GM19455 (cell line): ENCODE data around the gene ULK4.
A peak's percentile ranks its signal among the peaks of the same experiment; 100 is the strongest.
"Not testable (repeated sequence)": the region's sequence is repeated elsewhere in the genome, so short reads cannot be mapped to it uniquely, and the experiment has no call there.

Experiments
- ATAC-seq: cut with Tn5 transposase; IDR thresholded peaks from one replicate; pipeline ENCODE4 v1.9.1; 2021; ENCODE audit not compliant: unreplicated experiment

The ULK4 gene

DNA sequence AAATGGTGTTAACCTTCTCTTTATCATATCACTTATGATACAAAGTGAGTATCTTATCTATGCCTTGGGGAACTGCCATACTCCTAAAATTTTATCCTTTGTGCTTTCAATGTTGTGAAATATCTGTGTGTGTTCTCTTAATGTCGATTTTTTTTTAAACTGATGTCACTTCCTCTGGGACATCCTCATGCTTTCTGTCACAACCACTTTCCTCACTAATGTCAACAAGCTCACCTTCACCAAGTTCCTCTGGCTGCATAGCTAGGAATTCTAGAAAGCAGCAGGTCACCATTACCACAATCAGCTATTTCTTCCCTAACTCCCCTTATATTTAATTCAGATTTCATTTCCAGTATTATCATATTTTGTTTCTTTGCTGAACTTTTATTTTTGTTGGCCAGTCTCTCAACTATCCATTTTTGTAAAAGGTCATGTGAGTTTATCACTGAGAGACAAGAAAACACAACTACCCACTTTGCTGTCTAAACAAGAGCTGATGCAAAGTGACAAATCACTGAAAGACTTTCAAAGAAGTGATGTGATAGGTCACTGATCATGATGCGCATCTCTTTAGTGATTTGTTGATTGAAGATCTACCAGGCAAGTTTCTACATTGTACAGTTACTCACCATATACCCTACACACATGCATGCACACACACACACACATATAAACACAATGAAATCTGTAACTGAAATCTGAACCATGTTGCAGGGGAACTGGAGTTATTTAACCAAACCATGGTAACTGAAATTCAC lies 369.0 kb downstream of the ULK4 start:
- ATAC-seq, result no peak

DNA sequence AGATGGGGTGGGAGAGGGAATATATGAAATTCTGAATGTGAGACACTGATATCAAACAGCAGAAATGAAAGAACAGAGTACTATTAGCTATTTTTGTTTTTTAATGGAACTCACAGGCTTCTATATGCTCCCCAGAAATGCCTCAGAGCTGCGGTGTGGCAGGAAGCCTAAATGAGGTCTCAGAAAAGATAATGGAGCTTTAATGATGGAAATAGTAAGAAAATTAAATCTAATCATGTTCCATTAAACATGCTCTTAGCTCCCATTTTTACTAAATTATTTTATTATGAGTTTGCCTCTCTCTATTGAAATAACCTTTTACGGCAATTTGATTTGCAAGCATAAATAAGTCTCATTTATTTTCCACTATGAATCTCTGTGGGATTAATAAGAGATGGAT lies 378.9 kb downstream of the ULK4 start:
- no peak for ATAC-seq

DNA sequence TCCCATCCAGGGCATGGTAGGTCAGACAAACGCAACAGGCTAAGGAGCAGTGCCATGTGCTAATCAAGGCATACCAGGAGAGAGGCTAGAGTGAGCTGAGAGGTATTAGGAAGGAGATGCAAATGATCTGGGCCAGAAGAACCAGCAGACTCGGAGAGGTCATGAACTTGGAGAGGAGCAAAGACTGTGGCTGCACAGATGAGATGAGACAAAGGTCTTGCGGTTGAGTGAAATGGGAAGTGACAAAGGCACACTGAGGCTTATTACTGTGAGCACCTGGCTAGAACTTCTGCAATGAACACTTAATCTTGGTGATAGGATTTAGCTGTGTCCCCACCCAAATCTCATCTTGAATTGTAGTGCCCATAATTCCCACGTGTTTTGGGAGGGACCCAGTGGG lies 380.2 kb downstream of the ULK4 start:
- peak; percentile 90 for ATAC-seq

DNA sequence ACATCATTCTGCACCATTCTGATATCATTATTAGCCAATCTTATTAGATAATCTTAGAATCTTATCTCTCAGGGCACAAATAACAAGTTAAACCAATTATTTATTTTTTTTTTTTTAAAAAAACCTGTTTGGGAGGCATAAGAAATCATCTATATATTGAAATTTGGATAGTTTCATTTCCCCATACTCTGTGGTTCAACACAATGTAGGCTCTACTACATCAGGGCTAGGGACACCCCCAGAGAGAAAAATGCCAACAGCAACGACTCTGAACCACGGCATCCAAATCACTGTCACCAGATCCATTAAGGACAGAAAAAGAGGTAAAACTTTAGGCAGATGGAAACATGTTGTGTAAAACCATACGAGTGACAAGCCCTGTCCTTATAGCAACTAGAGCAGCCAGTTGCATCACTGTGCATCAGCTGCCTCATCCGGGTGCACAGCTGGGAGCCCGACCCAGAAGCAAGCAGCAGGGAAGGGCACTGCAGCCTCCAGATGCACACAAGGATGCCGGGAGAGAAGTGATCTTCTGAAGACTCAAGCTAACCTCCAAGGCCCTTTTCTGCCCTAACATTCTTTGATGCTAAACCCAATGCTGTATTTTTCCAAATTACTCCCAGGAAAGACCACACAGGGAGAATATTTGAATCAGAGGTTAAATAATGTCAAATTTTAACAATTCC lies 381.5 kb downstream of the ULK4 start:
- ATAC-seq, result no peak

DNA sequence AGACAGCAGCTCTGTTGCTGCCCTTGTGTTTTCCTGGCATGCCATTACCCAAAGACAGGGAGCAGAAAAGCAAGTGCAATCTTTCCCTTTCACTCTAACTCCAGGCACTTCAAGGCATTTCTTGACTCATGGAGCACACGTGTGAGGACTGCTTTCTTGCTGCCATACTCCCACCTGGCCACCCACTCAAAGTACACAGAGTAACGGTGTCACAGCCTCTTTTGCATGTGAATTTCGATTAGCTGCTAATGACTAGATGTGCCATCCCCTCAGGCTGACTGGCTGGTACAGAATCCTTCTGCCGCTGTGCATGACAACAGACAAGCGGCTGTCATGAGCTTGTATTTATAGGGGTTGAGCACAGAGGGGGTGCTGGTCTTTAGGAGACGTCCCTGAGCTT lies 382.0 kb downstream of the ULK4 start:
- no peak for ATAC-seq

- ATAC-seq, result no peak
Observed at GRCh38 chr3:41578798-41579197, 383.1 kb downstream of the ULK4 start.

- no peak for ATAC-seq
Observed at GRCh38 chr3:41575724-41576123, 386.2 kb downstream of the ULK4 start.

GRCh38 chr3:41574900-41575299 lies 387.0 kb downstream of the ULK4 start:
- no peak for ATAC-seq

DNA sequence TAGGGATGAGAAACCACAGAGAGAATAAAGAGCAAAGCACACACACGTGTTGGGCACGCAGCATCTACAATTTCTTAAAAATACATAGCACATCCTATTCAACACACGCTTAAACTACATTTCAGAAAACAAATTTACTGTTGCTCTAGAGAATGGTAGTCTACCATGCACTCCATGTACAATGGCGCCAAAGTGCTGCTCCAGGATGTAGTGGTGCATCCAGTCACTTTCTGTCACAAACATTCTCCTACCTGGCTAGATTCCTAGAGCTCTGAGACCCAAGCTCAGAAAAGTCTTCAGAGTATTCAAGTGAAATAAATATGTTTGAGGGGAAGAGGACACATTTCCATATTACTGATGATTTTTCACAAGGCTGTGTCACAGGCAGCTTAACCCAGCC lies 388.3 kb downstream of the ULK4 start:
- ATAC-seq, result no peak

GRCh38 chr3:41572092-41572491 lies 389.8 kb downstream of the ULK4 start:
- no peak for ATAC-seq

- no peak for ATAC-seq
Observed at GRCh38 chr3:41569632-41570305, 392.1 kb downstream of the ULK4 start.

DNA sequence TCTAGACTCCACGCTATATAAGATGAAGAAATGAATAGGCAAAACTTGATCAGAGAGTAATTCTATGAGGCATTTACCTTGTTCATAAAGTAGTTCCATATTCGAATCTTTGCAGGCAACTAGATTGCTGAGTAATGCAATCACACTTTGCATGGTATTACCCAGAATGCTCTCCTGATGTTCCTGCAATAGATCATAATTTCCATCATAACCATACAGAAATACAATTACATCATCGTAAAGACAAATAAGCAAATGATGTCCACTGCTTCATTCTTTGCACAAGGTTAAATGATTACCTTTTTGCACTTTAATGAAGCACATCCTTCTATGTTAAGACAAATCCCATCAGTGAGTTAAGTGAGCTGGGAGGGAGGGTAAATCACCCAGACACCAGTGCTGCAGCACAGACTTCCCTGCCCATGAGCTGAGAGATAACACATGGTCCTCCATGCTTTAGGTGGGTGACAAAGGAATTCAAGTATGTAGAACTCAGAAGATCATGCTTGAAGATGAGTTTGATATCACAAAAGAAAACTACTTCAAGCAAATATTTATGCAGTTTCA lies 395.9 kb downstream of the ULK4 start:
- ATAC-seq, result no peak

DNA sequence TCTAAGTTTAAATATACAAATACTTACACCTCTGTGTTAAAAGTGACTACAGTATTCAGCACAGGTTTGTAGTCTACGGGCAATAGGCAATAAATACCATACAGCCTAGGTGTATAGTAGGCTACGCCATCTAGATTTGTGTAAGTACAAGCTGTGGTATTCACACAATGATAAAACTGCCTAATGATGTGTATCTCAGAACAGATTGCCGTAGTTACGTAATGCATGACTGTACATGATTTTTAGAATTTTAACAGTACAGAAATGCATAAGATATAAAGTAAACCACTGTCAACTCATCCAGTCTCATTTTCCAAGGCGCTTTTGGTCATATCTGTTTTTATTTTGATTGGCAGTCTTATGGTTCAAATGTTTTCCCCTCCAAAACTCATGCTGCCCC lies 396.9 kb downstream of the ULK4 start:
- no peak for ATAC-seq

- not testable (repeated sequence) for ATAC-seq
Observed at GRCh38 chr3:41556245-41556644, 405.7 kb downstream of the ULK4 start.

DNA sequence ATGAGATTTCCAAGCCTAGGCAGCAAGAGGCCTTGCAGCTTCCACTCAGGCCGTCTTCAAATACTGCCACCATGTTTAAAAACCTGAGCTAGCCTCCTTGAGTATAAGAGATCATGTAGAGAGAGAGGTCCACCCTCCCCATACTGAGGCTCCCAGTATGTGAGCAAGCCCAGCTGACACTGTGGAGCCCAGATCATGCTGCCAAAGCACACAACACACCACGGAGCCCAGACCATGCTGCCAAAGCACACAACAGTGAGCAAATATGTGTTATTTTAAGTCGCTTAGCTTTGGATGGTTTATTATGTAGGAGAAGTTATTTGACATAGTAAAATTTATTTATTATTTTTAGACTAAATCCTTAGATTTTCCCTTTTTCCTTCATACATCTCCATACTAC lies 428.9 kb downstream of the ULK4 start:
- no peak for ATAC-seq

GRCh38 chr3:41526995-41527573 lies 434.8 kb downstream of the ULK4 start:
- no peak for ATAC-seq

GRCh38 chr3:41525303-41526064 lies 436.4 kb downstream of the ULK4 start:
- ATAC-seq, result no peak

DNA sequence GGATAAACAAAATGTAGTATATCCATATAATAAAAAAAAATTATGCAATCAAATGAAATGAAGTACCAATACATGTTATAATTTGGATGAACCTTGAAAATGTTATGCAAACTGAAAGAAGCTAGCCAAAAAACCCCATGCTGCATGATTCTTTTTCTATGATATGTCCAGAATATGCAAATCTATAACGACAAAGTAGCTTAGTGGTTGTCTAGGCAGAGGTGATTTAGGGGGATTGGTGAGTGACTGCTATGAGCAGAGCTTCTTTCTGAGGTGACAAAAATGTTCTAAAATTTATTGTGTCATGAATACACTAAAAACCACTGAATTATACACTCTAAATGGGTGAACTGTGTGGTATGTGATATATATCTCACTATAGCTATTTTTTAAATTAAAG lies 438.0 kb downstream of the ULK4 start:
- ATAC-seq, result no peak

- peak; percentile 79 for ATAC-seq
Observed at GRCh38 chr3:41522612-41523011, 439.3 kb downstream of the ULK4 start.

DNA sequence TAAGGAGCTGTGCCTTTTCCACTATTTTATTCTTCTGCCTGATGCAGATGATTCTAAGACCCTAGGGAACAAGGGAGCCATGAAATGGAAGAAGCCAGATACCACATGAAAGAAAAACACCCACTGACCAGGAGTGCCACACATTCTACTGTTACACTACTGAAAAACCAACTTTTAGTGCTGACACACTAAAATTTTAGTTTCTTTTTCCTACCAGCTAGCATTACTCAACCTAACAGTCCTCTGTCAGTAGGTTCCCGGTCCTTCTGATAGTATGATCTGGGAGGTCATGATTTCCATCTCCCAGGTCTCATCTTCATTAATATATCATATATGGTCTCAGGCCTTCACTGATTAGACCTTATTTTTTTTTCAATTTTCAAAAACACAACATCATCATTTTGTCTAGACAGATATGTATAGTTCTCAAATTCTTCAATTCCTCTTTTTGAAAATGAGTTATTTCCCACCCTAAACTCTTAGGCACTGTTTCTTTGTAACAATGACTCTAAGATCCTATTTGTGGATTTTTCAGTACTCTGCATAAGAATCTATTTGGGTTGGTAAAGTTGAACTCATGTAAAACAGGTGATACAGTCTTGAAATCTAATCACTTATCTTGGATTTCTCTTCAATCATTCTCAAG lies 440.8 kb downstream of the ULK4 start:
- ATAC-seq, result no peak
